ENCODE data around the gene WASL. TPM values are rescaled to one million over a fixed set of nuclear protein-coding genes. Genes with fewer than 3 reads are reported as not detected.

The WASL gene
- total RNA-seq, 1 experiment from 2014 or later, result 39.3 TPM

DNA sequence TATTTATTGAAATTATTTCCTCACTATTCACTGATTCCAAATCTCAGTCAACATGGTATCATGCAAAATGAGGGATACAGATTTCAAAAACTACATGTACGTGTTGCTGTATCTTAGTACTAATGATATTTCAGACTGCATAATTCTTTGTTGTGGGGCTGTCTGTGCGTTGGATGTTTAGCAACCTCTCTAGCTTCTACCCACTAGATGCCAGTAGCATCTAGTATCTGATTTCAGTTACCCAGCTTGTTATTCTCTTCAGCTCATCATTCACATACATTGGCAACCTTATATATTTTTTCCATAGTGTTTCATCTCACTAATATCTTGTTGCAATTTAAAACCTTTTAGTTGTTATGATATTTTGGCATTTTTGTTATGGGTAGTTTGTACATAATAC is 22.5 kb upstream of the WASL start:
- TF ChIP-seq CTCF (conservative IDR thresholded peaks at IDR 0.05), result no peak
- H2AK5ac ChIP-seq (ENCODE audit: insufficient read length, low read length), result no peak overlapping the region
- H4K5ac ChIP-seq (ENCODE audit: insufficient read length, low read depth, low read length), result no peak overlapping the region
- H3T11ph ChIP-seq (ENCODE audit: low read length), result no peak overlapping the region
- WGBS (ENCODE audit: extremely low coverage, insufficient read length, low lambda C conversion rate), result no CpG with 5 or more reads among the region's 2 CpGs
- no peaks in the 10 kb centered on the region for H3K79me1 ChIP-seq (ENCODE audit: insufficient read depth, low read depth, low read length, poor library complexity, severe bottlenecking)
- H3K9me3 Mint-ChIP-seq, result no peaks in the 10 kb centered on the region
- no peak overlapping the region for H2BK5ac ChIP-seq (ENCODE audit: insufficient read length, low read length)
- no peak for DNase-seq
- H3K9ac ChIP-seq (ENCODE audit: extremely low read depth, insufficient read length, low read length), result no peak overlapping the region
- H3K23me2 ChIP-seq (ENCODE audit: insufficient read length, low read depth, low read length, poor library complexity, severe bottlenecking), result no peaks in the 10 kb centered on the region
- no peaks in the 10 kb centered on the region for H4K20me1 ChIP-seq (ENCODE audit: control insufficient read depth, insufficient read depth, insufficient read length)
- H4K8ac ChIP-seq (replicated peaks; ENCODE audit: insufficient read length, low read depth, low read length), result no peak overlapping the region
- no peak overlapping the region for H2BK120ac ChIP-seq (ENCODE audit: low read depth, low read length, poor library complexity, severe bottlenecking)
- no peaks in the 10 kb centered on the region for H3K36me3 Mint-ChIP-seq (ENCODE audit: insufficient read depth in 1 of 3, low read depth in 3 of 3)
- H3K4me1 Mint-ChIP-seq, result peaks cover 14 to 29% of the 10 kb centered on the region in 2 experiments
- no peak overlapping the region for H3K27ac ChIP-seq (ENCODE audit: insufficient read length, low read depth, low read length)
- no peak overlapping the region for H2BK12ac ChIP-seq (ENCODE audit: insufficient read length, low read depth, low read length)
- no peak overlapping the region for H4K91ac ChIP-seq (ENCODE audit: insufficient read length, low read depth, low read length)
- no peak overlapping the region for H3K4me3 Mint-ChIP-seq
- no peak overlapping the region for H2BK20ac ChIP-seq (ENCODE audit: low read depth, low read length, poor library complexity, severe bottlenecking)
- H2AFZ ChIP-seq (ENCODE audit: low read length), result no peak overlapping the region
- no peaks in the 10 kb centered on the region for H3K79me2 ChIP-seq (ENCODE audit: insufficient read depth, low read length)
- H3K27me3 Mint-ChIP-seq (ENCODE audit: low read depth), result no peaks in the 10 kb centered on the region
- H3K18ac ChIP-seq (ENCODE audit: insufficient read length, low read depth, low read length), result no peak overlapping the region
- no peak overlapping the region for H3K4me2 ChIP-seq (ENCODE audit: insufficient read depth, insufficient read length, low read length)
- peaks cover 2% of the 10 kb centered on the region; the same call in 1 of the 2 replicates for H3K4me1 ChIP-seq (ENCODE audit: insufficient read depth, low read length)
- no peak overlapping the region for H3K4ac ChIP-seq (ENCODE audit: low read depth, low read length)
- H3K27ac Mint-ChIP-seq, result no peak overlapping the region
- no peak overlapping the region for H2BK15ac ChIP-seq (ENCODE audit: low read depth, low read length)
- H3K27me3 ChIP-seq (ENCODE audit: insufficient read depth, low read length), result peaks cover 2% of the 10 kb centered on the region; the same call in 1 of the 2 replicates
- no peaks in the 10 kb centered on the region for H3K9me3 ChIP-seq (ENCODE audit: control insufficient read depth, low read depth, low read length)
- no peak overlapping the region for H3K23ac ChIP-seq (ENCODE audit: insufficient read length, low read depth, low read length)
- no peak overlapping the region for H3K14ac ChIP-seq (ENCODE audit: insufficient read depth, low read length)
- no peak overlapping the region for H3K56ac ChIP-seq (ENCODE audit: insufficient read length, low read depth, low read length)
